PC-3 (cell line): ENCODE measurements around the gene TCF3. TPM values are rescaled to one million over a fixed set of nuclear protein-coding genes. Genes with fewer than 3 reads are reported as not detected.

ENCODE experiments used
- ATAC-seq: fragments of 200-7000 bp; cut with Tn5 transposase; 2 replicates; pipeline ENCODE4 v1.9.1; 2020; ENCODE audit warnings: mild to moderate bottlenecking, moderate library complexity
- BruUV-seq: library from RNA; stranded (reverse); fragments of 400-500 nt; replicated peaks from 2 replicates; lab custom pipeline; 2021; lab: Mats Ljungman, UMichigan
- CTCF ChIA-PET: fragments of 300-600 bp; sonication (Branson Sonifier 250); formaldehyde crosslinking; loops from one replicate; lab custom pipeline; 2022; ENCODE audit warnings: antibody characterized with exemption; lab: Charles Lee
- POLR2A ChIA-PET: fragments of 300-600 bp; sonication (Branson Sonifier 250); formaldehyde crosslinking; loops from one replicate; lab custom pipeline; 2022; ENCODE audit warnings: antibody characterized with exemption; ENCODE audit not compliant: unreplicated experiment; lab: Charles Lee
- DNase-seq: peaks from one replicate; pipeline ENCODE4 v3.0.0-alpha.2; 2015
- H2AFZ ChIP-seq: fragments of 300-600 bp; sonication (generic); 2 replicates; pipeline ENCODE4 v1.6.0; 2016; ENCODE audit warnings: antibody characterized with exemption, low read length
- H3F3A ChIP-seq: fragments of 300-600 bp; sonication (generic); one replicate; pipeline ENCODE4 v1.6.0; 2017; ENCODE audit warnings: antibody characterized with exemption, low read length, control low read depth, mild to moderate bottlenecking; ENCODE audit not compliant: unreplicated experiment
- H3K27ac ChIP-seq: fragments of 300-600 bp; sonication (generic); 2 replicates; pipeline ENCODE4 v1.5.1; 2016; ENCODE audit warnings: mild to moderate bottlenecking, low read length
- H3K27me3 ChIP-seq: fragments of 300-600 bp; sonication (generic); 2 replicates; pipeline ENCODE4 v1.6.1; 2016; ENCODE audit warnings: low read length, mixed read lengths
- H3K36me3 ChIP-seq: fragments of 300-600 bp; sonication (generic); 2 replicates; pipeline ENCODE4 v1.6.1; 2016; ENCODE audit warnings: low read depth, mixed run types, low read length, mixed read lengths
- H3K4me1 ChIP-seq: fragments of 300-600 bp; sonication (generic); 2 replicates; pipeline ENCODE4 v1.5.1; 2016; ENCODE audit warnings: low read length; ENCODE audit not compliant: insufficient read depth
- H3K4me2 ChIP-seq: fragments of 300-600 bp; sonication (generic); 2 replicates; pipeline ENCODE4 v1.6.0; 2016; ENCODE audit warnings: low read length
- H3K4me3 ChIP-seq: fragments of 300-600 bp; sonication (generic); 2 replicates; pipeline ENCODE4 v1.5.1; 2016; ENCODE audit warnings: mild to moderate bottlenecking, low read length, mixed read lengths
- H3K79me2 ChIP-seq: fragments of 300-600 bp; sonication (generic); 2 replicates; pipeline ENCODE4 v1.6.1; 2017; ENCODE audit warnings: low read length, mixed read lengths
- H3K9ac ChIP-seq: fragments of 300-600 bp; sonication (generic); 2 replicates; pipeline ENCODE4 v1.6.0; 2016; ENCODE audit warnings: mild to moderate bottlenecking, low read length
- H3K9me2 ChIP-seq: fragments of 300-600 bp; sonication (generic); replicated peaks from 2 replicates; pipeline ENCODE4 v1.6.1; 2016; ENCODE audit warnings: mixed run types, low read length, mixed read lengths
- H3K9me3 ChIP-seq: fragments of 300-600 bp; sonication (generic); 2 replicates; pipeline ENCODE4 v1.6.1; 2016; ENCODE audit warnings: low read length, mixed read lengths
- H4K20me1 ChIP-seq: fragments of 300-600 bp; sonication (generic); 2 replicates; pipeline ENCODE4 v1.6.1; 2016; ENCODE audit warnings: low read length, mixed read lengths
- EZH2 ChIP-seq: fragments of 300-600 bp; sonication (generic); IDR thresholded peaks from one replicate; pipeline ENCODE4 v1.6.1; 2017; ENCODE audit warnings: antibody characterized with exemption, mild to moderate bottlenecking, low read length; ENCODE audit not compliant: unreplicated experiment
- EZH2phosphoT487 ChIP-seq: fragments of 300-600 bp; sonication (generic); IDR thresholded peaks from 2 replicates; pipeline ENCODE4 v1.6.1; 2018; ENCODE audit warnings: mild to moderate bottlenecking, antibody characterized with exemption, low read length, borderline replicate concordance
- intact Hi-C: fragments of 100-400 bp; cut with micrococcal nuclease; formaldehyde crosslinking; loops from 2 replicates; pipeline ENCODE4 v1.9.0; 2023
- total RNA-seq: library from RNA; depleted of rRNA; stranded (reverse); fragments of >200 nt; gene quantifications from 2 replicates; pipeline ENCODE4 v1.2.3, GENCODE V29; 2014
- TF ChIP-seq, protein P1 (sequence below): fragments of 300-600 bp; sonication (generic); conservative IDR thresholded peaks from 2 replicates; pipeline ENCODE4 v1.5.1; 2017; ENCODE audit warnings: antibody characterized with exemption, low read depth, mild to moderate bottlenecking, low read length

Gene TCF3
- total RNA-seq, 1 experiment from 2014 or later = 147 TPM

DNA sequence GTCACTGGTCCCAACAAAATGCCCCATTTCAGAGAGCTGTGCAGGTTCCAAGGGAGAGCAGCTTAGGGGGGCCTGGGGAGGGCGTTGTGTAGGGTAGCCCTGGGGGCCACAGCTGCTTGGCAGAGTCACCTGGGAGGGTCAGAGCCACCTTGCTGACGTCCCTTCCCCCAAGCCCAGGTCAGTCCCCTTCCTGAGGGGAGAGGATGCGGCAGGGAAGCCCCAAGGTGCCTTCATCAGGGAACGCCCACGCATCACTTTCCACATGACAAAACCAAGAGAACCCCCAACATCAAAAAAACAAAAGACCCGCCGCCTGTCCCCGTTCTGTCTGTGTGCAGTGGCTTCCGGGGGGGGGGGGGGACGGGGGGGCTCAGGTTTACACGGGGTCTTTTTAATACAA is 41.8 kb downstream of the TCF3 start:
- no peak for ATAC-seq
- Histone ChIP-seq H4K20me1 (no peaks in the 10 kb centered on the region), H3K4me1 (peaks cover 15% of the 10 kb centered on the region), H3K27ac (no peak overlapping the region), H3K9ac (no peak overlapping the region), H3K4me3 (no peak overlapping the region), H3F3A (no peaks in the 10 kb centered on the region), H2AFZ (no peak overlapping the region), H3K9me3 (no peaks in the 10 kb centered on the region), H3K36me3 (no peaks in the 10 kb centered on the region), H3K9me2 (no peaks in the 10 kb centered on the region), H3K4me2 (no peak overlapping the region), H3K79me2 (no peaks in the 10 kb centered on the region), H3K27me3 (no peaks in the 10 kb centered on the region)
- no TSS peak for BruUV-seq
- CTCF ChIA-PET = no interaction called here
- DNase-seq = no peak
- intact Hi-C loops = no loop called here
- POLR2A ChIA-PET = no interaction called here
- TF ChIP-seq EZH2phosphoT487 (no peak), EZH2 (no peak)
- TF ChIP-seq, protein P1, sequence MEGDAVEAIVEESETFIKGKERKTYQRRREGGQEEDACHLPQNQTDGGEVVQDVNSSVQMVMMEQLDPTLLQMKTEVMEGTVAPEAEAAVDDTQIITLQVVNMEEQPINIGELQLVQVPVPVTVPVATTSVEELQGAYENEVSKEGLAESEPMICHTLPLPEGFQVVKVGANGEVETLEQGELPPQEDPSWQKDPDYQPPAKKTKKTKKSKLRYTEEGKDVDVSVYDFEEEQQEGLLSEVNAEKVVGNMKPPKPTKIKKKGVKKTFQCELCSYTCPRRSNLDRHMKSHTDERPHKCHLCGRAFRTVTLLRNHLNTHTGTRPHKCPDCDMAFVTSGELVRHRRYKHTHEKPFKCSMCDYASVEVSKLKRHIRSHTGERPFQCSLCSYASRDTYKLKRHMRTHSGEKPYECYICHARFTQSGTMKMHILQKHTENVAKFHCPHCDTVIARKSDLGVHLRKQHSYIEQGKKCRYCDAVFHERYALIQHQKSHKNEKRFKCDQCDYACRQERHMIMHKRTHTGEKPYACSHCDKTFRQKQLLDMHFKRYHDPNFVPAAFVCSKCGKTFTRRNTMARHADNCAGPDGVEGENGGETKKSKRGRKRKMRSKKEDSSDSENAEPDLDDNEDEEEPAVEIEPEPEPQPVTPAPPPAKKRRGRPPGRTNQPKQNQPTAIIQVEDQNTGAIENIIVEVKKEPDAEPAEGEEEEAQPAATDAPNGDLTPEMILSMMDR = no peak

GRCh38 chr19:1609680-1610474 is 42.5 kb downstream of the TCF3 start:
- Histone ChIP-seq H3F3A (no peaks in the 10 kb centered on the region), H3K4me2 (no peak overlapping the region), H4K20me1 (no peaks in the 10 kb centered on the region), H3K36me3 (no peaks in the 10 kb centered on the region), H3K9me2 (no peaks in the 10 kb centered on the region), H3K27me3 (no peaks in the 10 kb centered on the region), H2AFZ (no peak overlapping the region), H3K79me2 (peaks cover 4% of the 10 kb centered on the region), H3K9me3 (no peaks in the 10 kb centered on the region), H3K4me1 (peaks cover 15% of the 10 kb centered on the region), H3K27ac (no peak overlapping the region), H3K9ac (no peak overlapping the region), H3K4me3 (no peak overlapping the region)
- CTCF ChIA-PET = no interaction called here
- no peak for TF ChIP-seq EZH2phosphoT487
- TF ChIP-seq, protein P1 = no peak
- TF ChIP-seq EZH2 = no peak
- POLR2A ChIA-PET = interaction anchor here (0.5 kb wide), 1 partner anchor 20 kb away, joined by 4 read pairs; no protein-coding TSS in a partner anchor
- ATAC-seq (no peak), DNase-seq (no peak)
- intact Hi-C loops = loop anchor here (5.0 kb wide), 1 partner anchor 42 kb away; the partner anchor contains the start of gene TCF3
- no TSS peak for BruUV-seq

DNA sequence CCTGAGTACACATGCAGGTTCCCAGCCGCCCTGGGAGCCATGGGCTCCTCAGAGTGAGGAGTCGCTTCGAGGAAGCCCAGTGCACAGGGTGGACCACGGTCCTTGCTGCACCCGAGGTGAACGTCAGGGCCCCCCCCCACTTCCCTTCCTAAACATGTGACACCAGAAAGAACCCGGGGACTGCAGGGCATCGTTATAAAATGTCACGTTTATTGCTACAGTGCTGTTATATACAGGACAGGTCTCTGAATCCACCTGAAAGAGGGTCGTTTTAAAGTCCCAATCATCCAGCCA is 43.4 kb downstream of the TCF3 start:
- Histone ChIP-seq H4K20me1 (no peaks in the 10 kb centered on the region), H3K9ac (no peak overlapping the region), H3K4me3 (no peak overlapping the region), H3K4me1 (peaks cover 18% of the 10 kb centered on the region), H3K9me3 (no peaks in the 10 kb centered on the region), H3K27ac (no peak overlapping the region), H3K79me2 (peaks cover 12% of the 10 kb centered on the region), H2AFZ (no peak overlapping the region), H3K27me3 (no peaks in the 10 kb centered on the region), H3K9me2 (no peaks in the 10 kb centered on the region), H3K36me3 (no peaks in the 10 kb centered on the region), H3K4me2 (peak overlapping the region; percentile 39; the same call in 1 of the 2 replicates), H3F3A (no peaks in the 10 kb centered on the region)
- intact Hi-C loops = loop anchor here (5.0 kb wide), 1 partner anchor 43 kb away; the partner anchor contains the start of gene TCF3
- no peak for DNase-seq
- BruUV-seq = no TSS peak
- peak; percentile 9; the same call in 1 of the 2 replicates for ATAC-seq
- ChIA-PET POLR2A (no interaction called here), CTCF (no interaction called here)
- TF ChIP-seq, protein P1 = no peak
- no peak for TF ChIP-seq EZH2phosphoT487
- TF ChIP-seq EZH2 = no peak
